Heart right ventricle (tissue), 16 donors: ENCODE measurements around the gene PAN3. TPM values are rescaled to one million over a fixed set of nuclear protein-coding genes. Genes with fewer than 3 reads are reported as not detected.
A peak's percentile ranks its signal among the peaks of the same experiment; 100 is the strongest.

ENCODE experiments used
- ATAC-seq, 8 donors: fragments of 200-7000 bp; cut with Tn5 transposase; one replicate each; pipeline ENCODE4 v1.9.1; 2020; ENCODE audit warnings: mild to moderate bottlenecking in 8 of 8, moderate library complexity in 8 of 8, moderate number of reproducible peaks in 1 of 8
- DNase-seq, 2 donors: peaks; one replicate each; pipeline ENCODE4 v3.0.0-alpha.2; 2020
- H3K27ac ChIP-seq, 10 donors: fragments of 200-600 bp; sonication (generic) in 2 of 10; one replicate each; pipeline versions ENCODE4 v1.5.0 to v1.8.0; 2020 to 2022; ENCODE audit warnings: mild to moderate bottlenecking in 3 of 10
- H3K27me3 ChIP-seq, 7 donors: fragments of 200-600 bp; one replicate each; pipeline ENCODE4 v1.8.0; 2021 to 2022; ENCODE audit warnings: mild to moderate bottlenecking in 2 of 7
- H3K36me3 ChIP-seq, 9 donors: fragments of 200-600 bp; sonication (generic) in 1 of 9; one replicate each; pipeline versions ENCODE4 v1.5.0 to v1.8.0; 2020 to 2022; ENCODE audit warnings: mild to moderate bottlenecking in 2 of 9
- H3K4me1 ChIP-seq, 9 donors: fragments of 200-600 bp; sonication (generic) in 1 of 9; one replicate each; pipeline versions ENCODE4 v1.5.0 to v1.8.0; 2020 to 2022; ENCODE audit warnings: mild to moderate bottlenecking in 4 of 9
- H3K4me3 ChIP-seq, 10 donors: fragments of 200-600 bp; sonication (generic) in 2 of 10; one replicate each; pipeline versions ENCODE4 v1.5.0 to v1.8.0; 2020 to 2022; ENCODE audit warnings: mild to moderate bottlenecking in 7 of 10, moderate library complexity in 2 of 10
- H3K9me3 ChIP-seq, 11 donors: fragments of 200-600 bp in 10 of 11; sonication (generic) in 2 of 11; one replicate each; pipeline versions ENCODE4 v1.5.0 to v1.8.0; 2013 to 2022; ENCODE audit warnings: mild to moderate bottlenecking in 2 of 11, control low read depth in 1 of 11, moderate library complexity in 1 of 11
- WGBS, 2 donors: extraction: QIAGEN DNeasy Blood & Tissue Kit; methylation state at CpG; one replicate each; pipeline ENCODE4 v1.1.7; 2013; ENCODE audit warnings: inconsistent platforms in 1 of 2; 5-methylcytosine and 5-hydroxymethylcytosine counted together
- intact Hi-C, 10 donors: fragments of 100-400 bp; cut with DNase I; formaldehyde crosslinking; loops; one replicate each; pipeline versions ENCODE4 v1.11.1 to v1.14.2; 2022
- polyA plus RNA-seq, 2 donors: library from polyadenylated mRNA; stranded (reverse); fragments of 200-250 nt; gene quantifications; one replicate each; pipeline ENCODE4 v1.2.3, GENCODE V29; 2013
- total RNA-seq, 10 donors: library from RNA; stranded (reverse); fragmentation: NEBNext Ultra II Directional in 3 of 10; extraction: Animal tissue kit (Norgen Biotek cat#: 25700) in 3 of 10; gene quantifications; one replicate each; pipeline versions ENCODE4 v1.2.1 to v1.2.4, GENCODE V29; 2021 to 2023
- TF ChIP-seq, protein P1 (sequence below), 9 donors: fragments of 200-600 bp; sonication (generic) in 2 of 9; IDR thresholded peaks; one replicate each; pipeline versions ENCODE4 v1.5.0 to v1.8.0; 2021 to 2022; ENCODE audit warnings: antibody characterized with exemption in 9 of 9, mild to moderate bottlenecking in 5 of 9, moderate library complexity in 1 of 9
- donor health status: Arrhythmogenic right ventricular cardiomyopathy.
- donor health status: ischemic (EF 13 %, LVEDD 7.1; RV severe dilation, severe dysfunction).
- donor health status: healthy with polysubstance abuse.
- donor health status: DM: no; HTN: yes; CAD: no.
- donor health status: DM: no; HTN: no; CAD: no.
- donor health status: ischemic (EF 25% LVEDD 6.9; RV normal size, moderate dysfunction).
- donor health status: ischemic (EF 25% LVEDD 5.7; RV mildly dilated, moderate dysfunction).
- donor health status: healthy.
- donor health status: DM: yes; HTN: yes; CAD: no.
- donor health status: Ischemic cardiomyopathy.
- donor health status: ischemic (EF 35%, LVEDD 5.7; RV mildly dilated, moderate dysfunction).
- donor health status: nonischemic (EF 11% LVEDD 7.7; RV severe dilation, severe dysfunction).
- donor health status: DM: yes; HTN: yes; CAD: no.
- donor health status: PGD.
- donor health status: ischemic (EF 29% LVEDD 5.4; RV normal size, mild dysfunction).
- donor health status: nonischemic (EF 23%, LVEDD 6.1; RV moderate dilation, normal function).

PAN3 gene
- total and polyA plus RNA-seq, 12 donors = 2.8 to 16.2 (median 10.8) TPM

- intact Hi-C loops = loop anchor here in 8 of 10 donors (5.0 to 10.0 kb wide), 7 partner anchors 75 to 477 kb away; partner anchors contain the start of genes FLT1 (in 4 of the 8) and POMP (in 1 of the 8)
- no peaks in the 10 kb centered on the region for H3K27me3 ChIP-seq
- DNase-seq (no peak), ATAC-seq (no peak)
- peaks cover 0 to 64% (median 19%) of the 10 kb centered on the region in 9 donors for H3K4me1 ChIP-seq
- H3K27ac ChIP-seq = no peak overlapping the region
- H3K36me3 ChIP-seq = peaks cover 0 to 61% (median 0%) of the 10 kb centered on the region in 9 donors
- WGBS, 2 donors = 92 to 96% methylated on average over 6 of the region's 6 CpGs
- no peak overlapping the region for H3K4me3 ChIP-seq
- H3K9me3 ChIP-seq = no peaks in the 10 kb centered on the region
- TF ChIP-seq, protein P1, sequence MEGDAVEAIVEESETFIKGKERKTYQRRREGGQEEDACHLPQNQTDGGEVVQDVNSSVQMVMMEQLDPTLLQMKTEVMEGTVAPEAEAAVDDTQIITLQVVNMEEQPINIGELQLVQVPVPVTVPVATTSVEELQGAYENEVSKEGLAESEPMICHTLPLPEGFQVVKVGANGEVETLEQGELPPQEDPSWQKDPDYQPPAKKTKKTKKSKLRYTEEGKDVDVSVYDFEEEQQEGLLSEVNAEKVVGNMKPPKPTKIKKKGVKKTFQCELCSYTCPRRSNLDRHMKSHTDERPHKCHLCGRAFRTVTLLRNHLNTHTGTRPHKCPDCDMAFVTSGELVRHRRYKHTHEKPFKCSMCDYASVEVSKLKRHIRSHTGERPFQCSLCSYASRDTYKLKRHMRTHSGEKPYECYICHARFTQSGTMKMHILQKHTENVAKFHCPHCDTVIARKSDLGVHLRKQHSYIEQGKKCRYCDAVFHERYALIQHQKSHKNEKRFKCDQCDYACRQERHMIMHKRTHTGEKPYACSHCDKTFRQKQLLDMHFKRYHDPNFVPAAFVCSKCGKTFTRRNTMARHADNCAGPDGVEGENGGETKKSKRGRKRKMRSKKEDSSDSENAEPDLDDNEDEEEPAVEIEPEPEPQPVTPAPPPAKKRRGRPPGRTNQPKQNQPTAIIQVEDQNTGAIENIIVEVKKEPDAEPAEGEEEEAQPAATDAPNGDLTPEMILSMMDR (IDR thresholded peaks at IDR 0.05) = no peak
These were observed 181.9 kb downstream of the PAN3 start for GRCh38 chr13:28320209-28320608.

DNA sequence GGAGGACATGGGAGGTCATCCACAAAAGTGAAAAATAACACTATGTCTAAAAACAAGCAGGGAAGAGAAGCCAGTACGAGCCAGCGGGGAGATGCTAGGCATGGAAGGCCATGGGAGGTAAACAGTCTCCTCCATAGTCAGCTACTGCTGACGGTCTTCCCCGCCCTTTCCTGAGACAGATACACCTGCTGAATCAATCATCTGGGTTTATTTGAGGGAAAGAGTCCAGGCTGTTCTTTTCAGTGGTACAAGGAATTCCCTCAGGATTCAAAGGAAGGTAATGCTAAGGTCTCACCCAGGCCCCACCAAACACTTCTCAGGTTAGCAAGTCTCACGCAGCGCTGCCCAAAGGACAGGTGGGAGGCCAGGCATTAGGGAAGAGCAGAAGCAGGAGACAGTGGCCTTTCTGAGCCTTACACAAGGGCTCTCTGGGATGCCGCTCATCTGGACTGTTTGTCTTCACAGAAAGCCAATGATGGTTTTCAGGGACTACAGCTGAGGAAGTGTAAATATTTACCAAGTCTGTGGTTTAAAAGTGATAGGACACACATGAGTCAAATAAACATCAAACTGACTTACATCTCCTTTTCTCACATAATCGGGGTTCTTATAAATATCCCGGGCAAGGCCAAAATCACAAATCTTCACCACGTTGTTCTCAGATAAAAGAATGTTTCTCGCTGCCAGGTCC is 182.7 kb downstream of the PAN3 start:
- intact Hi-C loops = loop anchor here in 8 of 10 donors (5.0 to 10.0 kb wide), 7 partner anchors 74 to 476 kb away; partner anchors contain the start of genes FLT1 (in 4 of the 8) and POMP (in 1 of the 8)
- H3K36me3 ChIP-seq = peaks cover 0 to 55% (median 0%) of the 10 kb centered on the region in 9 donors
- H3K4me1 ChIP-seq = peaks cover 0 to 68% (median 19%) of the 10 kb centered on the region in 9 donors
- DNase-seq = no peak
- WGBS, 2 donors = 68 to 79% methylated on average over 11 of the region's 11 CpGs
- H3K9me3 ChIP-seq = no peaks in the 10 kb centered on the region
- H3K4me3 ChIP-seq = no peak overlapping the region
- H3K27ac ChIP-seq = peak overlapping the region in 2 of 10 donors; percentile 3 to 31
- TF ChIP-seq, protein P1 (IDR thresholded peaks at IDR 0.05) = no peak
- H3K27me3 ChIP-seq = no peaks in the 10 kb centered on the region
- ATAC-seq = peak in 3 of 8 donors; percentile 18 to 58 (median 44)

- H3K36me3 ChIP-seq = peaks cover 0 to 55% (median 0%) of the 10 kb centered on the region in 9 donors
- H3K4me3 ChIP-seq = no peak overlapping the region
- no peaks in the 10 kb centered on the region for H3K9me3 ChIP-seq
- ATAC-seq (no peak), DNase-seq (no peak)
- whole genome bisulfite sequencing, 2 donors = 71 to 76% methylated on average over 2 of the region's 2 CpGs
- intact Hi-C loops = loop anchor here in 8 of 10 donors (2.0 to 10.0 kb wide), 8 partner anchors 73 to 476 kb away; partner anchors contain the start of genes FLT1 (in 4 of the 8) and POMP (in 1 of the 8)
- peaks cover 0 to 66% (median 17%) of the 10 kb centered on the region in 9 donors for H3K4me1 ChIP-seq
- H3K27ac ChIP-seq = peak overlapping the region in 3 of 10 donors; percentile 2 to 31 (median 3)
- TF ChIP-seq, protein P1 (IDR thresholded peaks at IDR 0.05) = no peak
- no peaks in the 10 kb centered on the region for H3K27me3 ChIP-seq
These were observed 183.4 kb downstream of the PAN3 start for GRCh38 chr13:28321756-28322155.

DNA sequence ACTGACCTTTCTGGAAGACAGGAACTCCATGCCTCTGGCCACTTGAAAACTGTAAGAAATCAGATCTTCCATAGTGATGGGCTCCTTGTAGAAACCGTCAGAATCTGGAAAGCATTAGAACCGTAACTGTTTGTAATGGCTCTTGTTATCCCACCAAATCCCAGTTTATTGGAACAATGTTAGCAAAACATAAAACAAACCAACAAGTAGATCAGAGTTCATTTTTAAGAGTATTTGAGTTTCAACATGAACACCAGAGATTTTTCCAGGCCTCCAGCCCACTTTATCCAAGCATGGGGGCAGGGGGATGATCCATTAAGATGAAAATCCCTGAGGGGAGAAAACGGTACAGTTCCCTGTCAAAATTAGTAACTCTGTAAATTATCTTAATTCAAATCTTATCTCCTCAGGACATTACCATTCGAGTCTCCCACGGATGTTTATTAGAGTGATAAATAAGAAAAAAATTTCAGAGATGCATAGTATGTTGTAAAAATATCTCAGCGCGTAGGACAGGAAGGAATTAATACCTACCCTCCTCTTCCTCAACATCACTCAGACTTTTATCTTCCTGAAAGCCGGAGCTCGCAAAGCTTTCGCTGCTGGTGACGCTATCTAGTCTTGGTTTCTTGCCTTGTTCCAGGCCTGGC is 184.0 kb downstream of the PAN3 start:
- Histone ChIP-seq H3K4me1 (peaks cover 0 to 66% (median 17%) of the 10 kb centered on the region in 9 donors), H3K9me3 (no peaks in the 10 kb centered on the region), H3K27me3 (no peaks in the 10 kb centered on the region), H3K4me3 (no peak overlapping the region), H3K36me3 (peaks cover 0 to 55% (median 0%) of the 10 kb centered on the region in 9 donors), H3K27ac (peak overlapping the region in 2 of 10 donors; percentile 2 to 31)
- 62 to 64% methylated on average over 11 of the region's 11 CpGs for WGBS, 2 donors
- intact Hi-C loops = loop anchor here in 8 of 10 donors (2.0 to 10.0 kb wide), 8 partner anchors 72 to 475 kb away; partner anchors contain the start of genes FLT1 (in 4 of the 8) and POMP (in 1 of the 8)
- DNase-seq (no peak), ATAC-seq (peak in 1 of 8 donors; percentile 15)
- TF ChIP-seq, protein P1 (IDR thresholded peaks at IDR 0.05) = no peak
